DND-41 (cell line): Measurements from ENCODE around the gene SUMO3.

ENCODE experiments used
- EZH2 ChIP-seq: IDR thresholded peaks from 3 replicates; pipeline ENCODE4 v1.6.1; 2012; ENCODE audit warnings: borderline replicate concordance, low read depth, mild to moderate bottlenecking, moderate library complexity, low read length, inconsistent platforms; ENCODE audit not compliant: severe bottlenecking
- TF ChIP-seq, protein P1 (sequence below): IDR thresholded peaks from 2 replicates; pipeline ENCODE4 v1.5.1; 2012; ENCODE audit warnings: borderline replicate concordance, low read length, moderate library complexity, mild to moderate bottlenecking; ENCODE audit not compliant: poor library complexity, severe bottlenecking; ENCODE audit errors: extremely low read depth

DNA sequence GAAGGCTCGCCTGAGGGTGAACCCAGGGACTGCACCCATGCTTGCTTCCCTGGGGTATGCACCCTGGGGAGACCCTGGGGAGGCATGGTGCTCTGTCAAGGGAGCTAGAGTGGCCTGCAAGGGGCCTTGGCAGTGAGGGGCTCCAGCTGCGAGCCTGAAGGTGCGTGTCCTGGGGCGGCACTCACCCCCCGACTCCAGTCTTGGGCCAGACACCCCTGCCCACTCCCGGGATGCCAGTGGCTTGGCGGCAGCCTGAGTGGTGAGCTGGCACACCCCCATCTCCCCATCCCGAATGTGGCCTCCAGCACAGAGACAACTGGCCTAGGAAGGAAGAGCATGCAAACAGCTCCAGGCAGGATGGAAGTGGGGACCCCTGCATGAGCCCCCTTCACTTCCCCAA lies 2.6 kb downstream of the SUMO3 start:
- TF ChIP-seq, protein P1, sequence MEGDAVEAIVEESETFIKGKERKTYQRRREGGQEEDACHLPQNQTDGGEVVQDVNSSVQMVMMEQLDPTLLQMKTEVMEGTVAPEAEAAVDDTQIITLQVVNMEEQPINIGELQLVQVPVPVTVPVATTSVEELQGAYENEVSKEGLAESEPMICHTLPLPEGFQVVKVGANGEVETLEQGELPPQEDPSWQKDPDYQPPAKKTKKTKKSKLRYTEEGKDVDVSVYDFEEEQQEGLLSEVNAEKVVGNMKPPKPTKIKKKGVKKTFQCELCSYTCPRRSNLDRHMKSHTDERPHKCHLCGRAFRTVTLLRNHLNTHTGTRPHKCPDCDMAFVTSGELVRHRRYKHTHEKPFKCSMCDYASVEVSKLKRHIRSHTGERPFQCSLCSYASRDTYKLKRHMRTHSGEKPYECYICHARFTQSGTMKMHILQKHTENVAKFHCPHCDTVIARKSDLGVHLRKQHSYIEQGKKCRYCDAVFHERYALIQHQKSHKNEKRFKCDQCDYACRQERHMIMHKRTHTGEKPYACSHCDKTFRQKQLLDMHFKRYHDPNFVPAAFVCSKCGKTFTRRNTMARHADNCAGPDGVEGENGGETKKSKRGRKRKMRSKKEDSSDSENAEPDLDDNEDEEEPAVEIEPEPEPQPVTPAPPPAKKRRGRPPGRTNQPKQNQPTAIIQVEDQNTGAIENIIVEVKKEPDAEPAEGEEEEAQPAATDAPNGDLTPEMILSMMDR = no peak
- TF ChIP-seq EZH2 = no peak
